HUES48 (cell line): ENCODE data around the gene MARVELD3.
"Not testable (repeated sequence)": the region's sequence is repeated elsewhere in the genome, so short reads cannot be mapped to it uniquely, and the experiment has no call there.

ENCODE experiments used
- H3K27ac ChIP-seq: one replicate; pipeline ENCODE4 v1.7.0; 2013; ENCODE audit warnings: low read depth, low read length, inconsistent platforms
- H3K27me3 ChIP-seq: 2 replicates; pipeline ENCODE4 v1.6.1; 2013; ENCODE audit warnings: mild to moderate bottlenecking, low read length; ENCODE audit not compliant: control insufficient read depth, insufficient read depth
- H3K36me3 ChIP-seq: 2 replicates; pipeline ENCODE4 v1.6.1; 2013; ENCODE audit warnings: low read length; ENCODE audit not compliant: control insufficient read depth, insufficient read depth
- H3K4me1 ChIP-seq: 2 replicates; pipeline ENCODE4 v1.6.1; 2013; ENCODE audit warnings: mild to moderate bottlenecking, low read length; ENCODE audit not compliant: control insufficient read depth, insufficient read depth
- H3K4me3 ChIP-seq: 2 replicates; pipeline ENCODE4 v1.5.1; 2013; ENCODE audit warnings: mild to moderate bottlenecking, low read depth, low read length
- H3K9ac ChIP-seq: 2 replicates; pipeline ENCODE4 v1.6.1; 2013; ENCODE audit warnings: mild to moderate bottlenecking, low read depth, low read length, moderate library complexity
- H3K9me3 ChIP-seq: 2 replicates; pipeline ENCODE4 v1.6.1; 2013; ENCODE audit warnings: low read length; ENCODE audit not compliant: control insufficient read depth, insufficient read depth

Gene MARVELD3

GRCh38 chr16:71594000-71594646, 31.9 kb upstream of the MARVELD3 start:
- H3K4me3 ChIP-seq, result no peak overlapping the region
- no peaks in the 10 kb centered on the region for H3K9me3 ChIP-seq
- 0 out of 2 replicates have a peak, but pooled peaks cover 2% of the 10 kb centered on the region for H3K4me1 ChIP-seq
- no peaks in the 10 kb centered on the region for H3K27me3 ChIP-seq
- H3K36me3 ChIP-seq, result no peaks in the 10 kb centered on the region
- H3K27ac ChIP-seq, result no peak overlapping the region
- no peak overlapping the region for H3K9ac ChIP-seq

- not testable (repeated sequence) for H3K27me3 ChIP-seq, H3K36me3 ChIP-seq, H3K4me1 ChIP-seq, H3K9me3 ChIP-seq, H3K9ac ChIP-seq, H3K4me3 ChIP-seq, H3K27ac ChIP-seq
Observed at GRCh38 chr16:71595340-71595826, 30.6 kb upstream of the MARVELD3 start.

GRCh38 chr16:71598426-71598825, 27.6 kb upstream of the MARVELD3 start:
- H3K4me1 ChIP-seq, result not testable (repeated sequence)

GRCh38 chr16:71600822-71601221, 25.2 kb upstream of the MARVELD3 start:
- Histone ChIP-seq H3K27me3 (no peaks in the 10 kb centered on the region), H3K9ac (no peak overlapping the region), H3K36me3 (no peaks in the 10 kb centered on the region), H3K4me1 (no peaks in the 10 kb centered on the region), H3K9me3 (no peaks in the 10 kb centered on the region), H3K27ac (no peak overlapping the region), H3K4me3 (no peak overlapping the region)

More at GRCh38 chr16:71598426-71598825, 27.6 kb upstream of the MARVELD3 start:
- H3K9ac ChIP-seq, H3K9me3 ChIP-seq, H3K27me3 ChIP-seq, H3K27ac ChIP-seq, H3K4me3 ChIP-seq, H3K36me3 ChIP-seq: not testable (repeated sequence)

- Histone ChIP-seq H3K27ac (no peak overlapping the region), H3K27me3 (no peaks in the 10 kb centered on the region), H3K4me3 (no peak overlapping the region), H3K4me1 (peaks cover 10% of the 10 kb centered on the region; the same call in 1 of the 2 replicates), H3K36me3 (no peaks in the 10 kb centered on the region), H3K9ac (no peak overlapping the region), H3K9me3 (no peaks in the 10 kb centered on the region)
Observed at GRCh38 chr16:71609066-71609465, 16.9 kb upstream of the MARVELD3 start.

GRCh38 chr16:71610447-71610846, 15.5 kb upstream of the MARVELD3 start:
- H3K27ac ChIP-seq, result no peak overlapping the region
- peaks cover 10% of the 10 kb centered on the region; the same call in 1 of the 2 replicates for H3K4me1 ChIP-seq
- no peaks in the 10 kb centered on the region for H3K36me3 ChIP-seq
- no peak overlapping the region for H3K9ac ChIP-seq
- no peaks in the 10 kb centered on the region for H3K27me3 ChIP-seq
- H3K9me3 ChIP-seq, result no peaks in the 10 kb centered on the region
- H3K4me3 ChIP-seq, result no peak overlapping the region

- Histone ChIP-seq H3K4me3 (peak overlapping the region; percentile 37), H3K9me3 (no peaks in the 10 kb centered on the region), H3K36me3 (no peaks in the 10 kb centered on the region), H3K4me1 (peaks cover 10% of the 10 kb centered on the region; the same call in 1 of the 2 replicates), H3K27me3 (no peaks in the 10 kb centered on the region), H3K9ac (no peak overlapping the region), H3K27ac (no peak overlapping the region)
Observed at GRCh38 chr16:71610936-71611871, 14.8 kb upstream of the MARVELD3 start.

- not testable (repeated sequence) for H3K9me3 ChIP-seq, H3K27ac ChIP-seq, H3K9ac ChIP-seq, H3K36me3 ChIP-seq, H3K4me3 ChIP-seq, H3K27me3 ChIP-seq
- peaks cover 10% of the 10 kb centered on the region; the same call in 1 of the 2 replicates for H3K4me1 ChIP-seq
Observed at GRCh38 chr16:71614956-71615355, 11.0 kb upstream of the MARVELD3 start.

GRCh38 chr16:71618429-71618828, 7.6 kb upstream of the MARVELD3 start:
- Histone ChIP-seq H3K27ac (no peak overlapping the region), H3K27me3 (no peaks in the 10 kb centered on the region), H3K4me3 (no peak overlapping the region), H3K36me3 (no peaks in the 10 kb centered on the region), H3K9ac (no peak overlapping the region), H3K9me3 (no peaks in the 10 kb centered on the region), H3K4me1 (no peaks in the 10 kb centered on the region)

- no peak overlapping the region for H3K4me3 ChIP-seq
- H3K9ac ChIP-seq, result no peak overlapping the region
- no peaks in the 10 kb centered on the region for H3K9me3 ChIP-seq
- no peak overlapping the region for H3K27ac ChIP-seq
- H3K27me3 ChIP-seq, result no peaks in the 10 kb centered on the region
- H3K36me3 ChIP-seq, result no peaks in the 10 kb centered on the region
- no peaks in the 10 kb centered on the region for H3K4me1 ChIP-seq
Observed at GRCh38 chr16:71622088-71622487, 3.9 kb upstream of the MARVELD3 start.

GRCh38 chr16:71623597-71623996, 2.4 kb upstream of the MARVELD3 start:
- H3K4me3 ChIP-seq, result no peak overlapping the region
- H3K36me3 ChIP-seq, result peaks cover 2% of the 10 kb centered on the region; the same call in 1 of the 2 replicates
- no peaks in the 10 kb centered on the region for H3K27me3 ChIP-seq
- no peak overlapping the region for H3K9ac ChIP-seq
- H3K9me3 ChIP-seq, result no peaks in the 10 kb centered on the region
- no peak overlapping the region for H3K27ac ChIP-seq
- H3K4me1 ChIP-seq, result peaks cover 5% of the 10 kb centered on the region; the same call in 1 of the 2 replicates
